Cardiac atrium fibroblast (primary cell): ENCODE data around the gene CD46. TPM values are rescaled to one million over a fixed set of nuclear protein-coding genes. Genes with fewer than 3 reads are reported as not detected.

Experiments used
- total RNA-seq: library from RNA; depleted of rRNA; stranded (reverse); fragments of >200 nt; gene quantifications from 2 replicates; pipeline ENCODE4 v1.2.3, GENCODE V29; 2015

CD46 gene
- 69.3 and 86.2 TPM in 2 replicates for total RNA-seq

GRCh38 chr1:207751790-207752455 is at the start of gene CD46:
CD46 (plus strand) TSS chr1:207752054; CDS start chr1:207752213, 159 bp downstream.

Other genes with a start within 250 kb of the CD46 start
- gene CR1L, start 106.9 kb upstream of the CD46 start, total RNA-seq: not detected in 2 replicates
- 10.3 and 18.3 TPM in 2 replicates for gene CD34, start 159.1 kb downstream of the CD46 start, total RNA-seq